Measurements from ENCODE around the gene RPS6KA3.

DNA sequence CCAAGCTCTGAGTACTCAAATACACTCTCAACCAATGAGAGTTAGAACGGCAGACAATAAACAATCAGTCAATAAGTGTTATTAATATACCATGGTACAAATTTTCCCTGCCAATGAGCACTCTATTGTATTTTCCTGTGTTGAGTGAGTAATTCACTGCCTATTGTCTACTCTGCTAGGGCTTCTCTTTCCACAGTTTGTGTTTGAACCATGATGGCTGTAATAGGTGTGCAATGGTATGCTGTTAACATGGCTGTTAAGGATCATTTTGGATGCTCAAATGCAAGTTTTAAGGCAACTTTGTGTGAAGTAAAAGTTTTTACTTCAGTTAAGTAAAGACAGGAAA, 41.2 kb downstream of the RPS6KA3 start:
- TF ChIP-seq, protein P1, sequence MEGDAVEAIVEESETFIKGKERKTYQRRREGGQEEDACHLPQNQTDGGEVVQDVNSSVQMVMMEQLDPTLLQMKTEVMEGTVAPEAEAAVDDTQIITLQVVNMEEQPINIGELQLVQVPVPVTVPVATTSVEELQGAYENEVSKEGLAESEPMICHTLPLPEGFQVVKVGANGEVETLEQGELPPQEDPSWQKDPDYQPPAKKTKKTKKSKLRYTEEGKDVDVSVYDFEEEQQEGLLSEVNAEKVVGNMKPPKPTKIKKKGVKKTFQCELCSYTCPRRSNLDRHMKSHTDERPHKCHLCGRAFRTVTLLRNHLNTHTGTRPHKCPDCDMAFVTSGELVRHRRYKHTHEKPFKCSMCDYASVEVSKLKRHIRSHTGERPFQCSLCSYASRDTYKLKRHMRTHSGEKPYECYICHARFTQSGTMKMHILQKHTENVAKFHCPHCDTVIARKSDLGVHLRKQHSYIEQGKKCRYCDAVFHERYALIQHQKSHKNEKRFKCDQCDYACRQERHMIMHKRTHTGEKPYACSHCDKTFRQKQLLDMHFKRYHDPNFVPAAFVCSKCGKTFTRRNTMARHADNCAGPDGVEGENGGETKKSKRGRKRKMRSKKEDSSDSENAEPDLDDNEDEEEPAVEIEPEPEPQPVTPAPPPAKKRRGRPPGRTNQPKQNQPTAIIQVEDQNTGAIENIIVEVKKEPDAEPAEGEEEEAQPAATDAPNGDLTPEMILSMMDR (IDR thresholded peaks at IDR 0.05), result no peak
- TF ChIP-seq EP300 (IDR thresholded peaks at IDR 0.05; ENCODE audit: borderline replicate concordance in 1 of 2, low read depth in 1 of 2, low read length in 1 of 2), result no peak
- no peak for TF ChIP-seq POLR2AphosphoS5 (IDR thresholded peaks at IDR 0.05; ENCODE audit: low read depth, low read length)
- TF ChIP-seq, protein P2, sequence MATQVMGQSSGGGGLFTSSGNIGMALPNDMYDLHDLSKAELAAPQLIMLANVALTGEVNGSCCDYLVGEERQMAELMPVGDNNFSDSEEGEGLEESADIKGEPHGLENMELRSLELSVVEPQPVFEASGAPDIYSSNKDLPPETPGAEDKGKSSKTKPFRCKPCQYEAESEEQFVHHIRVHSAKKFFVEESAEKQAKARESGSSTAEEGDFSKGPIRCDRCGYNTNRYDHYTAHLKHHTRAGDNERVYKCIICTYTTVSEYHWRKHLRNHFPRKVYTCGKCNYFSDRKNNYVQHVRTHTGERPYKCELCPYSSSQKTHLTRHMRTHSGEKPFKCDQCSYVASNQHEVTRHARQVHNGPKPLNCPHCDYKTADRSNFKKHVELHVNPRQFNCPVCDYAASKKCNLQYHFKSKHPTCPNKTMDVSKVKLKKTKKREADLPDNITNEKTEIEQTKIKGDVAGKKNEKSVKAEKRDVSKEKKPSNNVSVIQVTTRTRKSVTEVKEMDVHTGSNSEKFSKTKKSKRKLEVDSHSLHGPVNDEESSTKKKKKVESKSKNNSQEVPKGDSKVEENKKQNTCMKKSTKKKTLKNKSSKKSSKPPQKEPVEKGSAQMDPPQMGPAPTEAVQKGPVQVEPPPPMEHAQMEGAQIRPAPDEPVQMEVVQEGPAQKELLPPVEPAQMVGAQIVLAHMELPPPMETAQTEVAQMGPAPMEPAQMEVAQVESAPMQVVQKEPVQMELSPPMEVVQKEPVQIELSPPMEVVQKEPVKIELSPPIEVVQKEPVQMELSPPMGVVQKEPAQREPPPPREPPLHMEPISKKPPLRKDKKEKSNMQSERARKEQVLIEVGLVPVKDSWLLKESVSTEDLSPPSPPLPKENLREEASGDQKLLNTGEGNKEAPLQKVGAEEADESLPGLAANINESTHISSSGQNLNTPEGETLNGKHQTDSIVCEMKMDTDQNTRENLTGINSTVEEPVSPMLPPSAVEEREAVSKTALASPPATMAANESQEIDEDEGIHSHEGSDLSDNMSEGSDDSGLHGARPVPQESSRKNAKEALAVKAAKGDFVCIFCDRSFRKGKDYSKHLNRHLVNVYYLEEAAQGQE (IDR thresholded peaks at IDR 0.05; ENCODE audit: low read depth, low read length), result no peak
- no peak for TF ChIP-seq TAF1 (IDR thresholded peaks at IDR 0.05; ENCODE audit: borderline replicate concordance, low read depth, low read length)
- no peak for TF ChIP-seq ELF1 (IDR thresholded peaks at IDR 0.05)
- no peak for TF ChIP-seq CHD2 (IDR thresholded peaks at IDR 0.05; ENCODE audit: low read length, partially characterized antibody)

Measured in SK-N-SH (cell line).